ENCODE results near the gene CTCF.

The CTCF gene

GRCh38 chr16:67651039-67651438 lies 88.7 kb downstream of the CTCF start:
- FAIRE-seq (no peak), DNase-seq (ENCODE audit: low spot score) (no peak)

GRCh38 chr16:67651847-67652246 lies 89.5 kb downstream of the CTCF start:
- DNase-seq (ENCODE audit: low spot score) (no peak), FAIRE-seq (no peak)

- peak; percentile 94 for DNase-seq (ENCODE audit: low spot score)
- no peak for FAIRE-seq
Measured at GRCh38 chr16:67652578-67653127, 90.3 kb downstream of the CTCF start.

- DNase-seq (ENCODE audit: low spot score): peak; percentile 23
- peak; percentile 32 for FAIRE-seq
Measured at GRCh38 chr16:67653128-67653788, 90.9 kb downstream of the CTCF start.

DNA sequence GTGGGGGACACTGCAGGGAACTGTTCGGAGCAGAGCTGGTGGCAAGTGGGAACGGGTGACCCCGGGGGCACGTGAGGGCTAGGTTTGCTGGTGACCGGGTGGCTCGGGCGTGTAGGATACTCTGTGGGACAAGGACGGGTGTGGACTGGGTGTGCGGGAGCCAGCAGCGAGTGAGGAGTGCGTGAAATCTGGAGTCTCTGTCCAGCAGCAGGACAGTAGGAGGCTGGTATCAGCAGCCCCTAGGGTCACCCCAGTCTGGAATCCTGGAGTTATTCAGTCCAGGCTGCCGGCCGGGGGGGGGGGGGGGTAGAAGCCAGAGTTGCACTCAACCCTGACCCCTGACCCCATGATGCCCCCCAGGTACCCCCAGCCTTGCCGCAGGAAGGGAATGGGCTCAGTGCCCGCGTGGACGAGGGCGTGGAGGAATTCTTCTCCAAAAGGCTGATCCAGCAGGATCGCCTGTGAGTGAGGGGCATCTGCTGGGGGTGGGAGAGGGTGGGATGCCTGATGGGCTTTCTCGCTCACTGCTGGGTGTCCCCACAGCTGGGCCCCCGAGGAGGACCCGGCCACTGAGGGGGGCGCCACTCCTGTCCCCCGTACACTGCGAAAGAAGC lies 91.6 kb downstream of the CTCF start:
- FAIRE-seq (no peak), DNase-seq (ENCODE audit: low spot score) (peak; percentile 23)

DNA sequence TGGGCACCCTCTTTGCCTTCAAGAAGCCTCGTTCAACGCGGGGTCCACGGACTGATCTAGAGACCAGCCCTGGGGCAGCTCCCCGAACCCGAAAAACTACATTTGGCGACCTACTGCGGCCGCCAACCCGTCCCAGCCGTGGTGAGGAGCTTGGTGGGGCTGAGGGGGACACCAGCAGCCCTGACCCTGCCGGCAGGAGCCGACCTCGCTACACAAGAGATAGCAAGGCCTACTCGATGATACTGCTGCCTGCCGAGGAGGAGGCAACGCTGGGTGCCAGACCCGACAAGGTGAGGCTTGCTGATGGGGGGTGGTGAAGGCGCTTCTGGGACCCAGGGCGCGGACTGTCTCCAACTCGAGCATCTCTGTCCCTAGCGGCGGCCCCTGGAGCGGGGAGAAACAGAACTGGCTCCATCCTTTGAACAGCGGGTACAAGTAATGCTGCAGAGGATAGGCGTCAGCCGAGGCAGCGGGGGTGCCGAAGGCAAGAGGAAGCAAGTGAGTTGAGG lies 92.1 kb downstream of the CTCF start:
- DNase-seq (ENCODE audit: low spot score): no peak
- FAIRE-seq: no peak

DNA sequence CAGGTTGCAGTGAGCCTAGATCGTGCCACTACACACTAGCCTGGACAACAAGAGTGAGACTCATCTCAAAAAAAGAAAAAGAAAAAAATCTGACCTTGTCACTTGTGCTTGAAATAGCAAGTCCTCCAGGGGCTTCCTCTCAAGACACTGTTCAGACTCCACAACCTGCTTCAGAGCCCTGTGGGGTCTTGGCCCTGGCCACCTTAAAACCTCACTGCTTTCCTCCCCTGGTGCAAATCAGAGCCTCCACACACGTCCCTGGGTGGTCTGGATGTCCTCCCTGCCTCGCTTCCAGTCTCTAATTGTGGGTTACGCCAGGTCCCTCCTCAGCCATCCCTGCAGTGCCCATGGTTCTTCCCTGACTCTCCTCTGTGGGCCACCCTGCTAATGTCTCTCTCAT lies 93.0 kb downstream of the CTCF start:
- no peak for FAIRE-seq
- no peak for DNase-seq (ENCODE audit: low spot score)

DNA sequence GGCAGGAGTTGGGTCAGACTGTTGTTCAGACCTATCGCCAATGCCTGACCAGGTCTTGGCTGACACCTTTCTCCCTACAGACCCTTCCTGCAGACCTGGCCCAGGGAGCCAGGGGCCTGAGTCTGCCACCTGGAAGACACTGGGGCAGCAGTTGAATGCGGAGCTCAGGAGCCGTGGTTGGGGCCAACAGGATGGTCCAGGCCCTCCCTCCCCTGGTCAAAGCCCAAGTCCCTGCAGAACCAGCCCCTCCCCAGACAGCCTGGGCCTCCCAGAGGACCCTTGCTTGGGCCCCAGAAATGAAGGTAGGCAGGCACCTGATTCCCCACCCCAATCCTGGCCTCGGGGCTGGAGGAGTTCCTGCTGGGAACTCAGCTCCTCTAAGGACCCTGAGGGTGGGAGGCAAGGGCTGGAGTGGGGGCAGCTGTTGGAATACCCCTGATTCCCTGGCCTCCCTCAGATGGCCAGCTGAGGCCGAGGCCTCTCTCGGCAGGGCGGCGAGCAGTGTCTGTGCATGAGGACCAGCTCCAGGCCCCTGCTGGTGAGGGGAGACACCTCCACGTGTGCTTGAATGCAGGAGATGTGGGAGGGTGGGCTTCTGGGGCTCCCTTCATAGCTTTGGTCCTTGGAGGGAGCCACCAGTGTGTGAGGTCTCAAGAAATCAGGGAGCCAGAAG lies 94.2 kb downstream of the CTCF start:
- no peak for FAIRE-seq

DNA sequence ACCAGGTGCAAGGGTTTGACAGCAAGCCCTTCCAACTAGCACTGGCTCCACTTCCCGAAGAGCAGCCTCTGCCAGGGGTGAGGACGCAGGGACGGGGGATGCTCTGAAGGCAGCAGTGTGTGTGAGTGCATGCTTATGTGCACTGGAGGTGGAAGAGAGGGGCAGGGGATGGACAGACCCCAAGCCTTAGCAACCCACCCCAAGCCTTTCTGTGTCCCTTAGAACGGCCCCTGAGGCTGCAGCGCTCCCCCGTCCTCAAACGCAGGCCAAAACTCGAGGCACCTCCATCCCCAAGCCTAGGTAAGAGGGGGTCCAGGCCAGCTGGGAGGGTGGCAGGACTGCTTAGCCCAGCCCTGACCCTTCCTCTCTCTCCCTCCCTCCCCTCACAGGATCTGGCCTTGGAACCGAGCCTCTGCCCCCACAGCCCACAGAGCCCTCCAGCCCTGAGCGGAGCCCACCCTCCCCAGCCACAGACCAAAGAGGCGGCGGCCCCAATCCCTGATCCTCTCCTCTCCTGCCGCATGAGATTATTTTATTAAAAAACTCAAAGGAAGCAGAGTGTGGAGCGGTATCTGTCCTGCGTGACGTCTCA lies 94.8 kb downstream of the CTCF start:
- DNase-seq (ENCODE audit: low spot score) (no peak), FAIRE-seq (no peak)

More for the DNA sequence above, 94.2 kb downstream of the CTCF start:
- no peak for DNase-seq (ENCODE audit: low spot score)

DNA sequence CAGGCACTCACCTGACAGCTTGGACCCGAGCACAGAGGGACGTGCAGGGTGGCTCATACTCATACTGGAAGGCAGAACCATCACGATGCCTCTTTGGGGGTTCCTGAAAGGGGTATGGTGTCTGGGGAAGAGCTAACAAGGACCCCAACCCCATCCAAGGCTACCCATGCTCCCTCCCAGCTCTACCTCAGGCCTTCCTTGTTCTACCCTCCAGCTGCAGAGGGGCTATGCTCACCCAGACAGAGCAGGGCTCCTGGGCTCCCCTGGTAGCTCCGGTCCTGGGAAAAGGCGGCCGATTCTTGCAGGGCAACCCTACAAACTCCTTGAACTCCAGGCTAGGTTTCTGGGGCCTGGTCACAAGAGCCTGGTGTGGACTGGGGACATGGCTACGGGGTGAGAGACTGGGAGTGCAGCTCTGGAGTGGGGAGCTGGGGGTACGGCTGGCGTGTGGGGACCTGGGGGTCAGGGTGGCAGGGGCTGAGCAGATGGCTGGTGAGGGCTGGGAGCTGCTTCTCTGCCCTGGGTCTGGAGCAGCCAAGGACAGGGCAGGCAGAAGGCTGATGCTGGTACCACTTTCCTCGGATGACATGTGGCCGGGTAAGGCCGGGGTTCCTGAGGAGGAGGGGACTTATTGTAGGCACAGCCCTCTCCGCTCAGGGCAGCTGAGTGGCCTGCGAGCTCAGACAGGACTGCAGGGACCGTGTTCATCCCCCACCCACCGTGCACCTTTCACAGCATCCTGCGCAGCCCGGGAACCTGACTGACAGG lies 95.6 kb downstream of the CTCF start:
- FAIRE-seq (no peak), DNase-seq (ENCODE audit: low spot score) (no peak)

- FAIRE-seq (no peak), DNase-seq (ENCODE audit: low spot score) (no peak)
Measured at GRCh38 chr16:67658849-67659674, 96.7 kb downstream of the CTCF start.

GRCh38 chr16:67659675-67660563 lies 97.6 kb downstream of the CTCF start, which contains the start of gene ACD:
ACD (minus strand) TSS chr16:67660260; CDS start chr16:67660220, 40 bp downstream.
- FAIRE-seq: peak; percentile 77

GRCh38 chr16:67660564-67661028 lies 98.3 kb downstream of the CTCF start, which contains the start of gene PARD6A:
PARD6A (plus strand) TSS chr16:67660960; CDS start chr16:67661039, 79 bp downstream.
- peak; percentile 95 for FAIRE-seq
- peak; percentile 99 for DNase-seq (ENCODE audit: low spot score)

More at GRCh38 chr16:67659675-67660563, 97.6 kb downstream of the CTCF start, which contains the start of gene ACD:
- DNase-seq (ENCODE audit: low spot score): peak; percentile 98

DNA sequence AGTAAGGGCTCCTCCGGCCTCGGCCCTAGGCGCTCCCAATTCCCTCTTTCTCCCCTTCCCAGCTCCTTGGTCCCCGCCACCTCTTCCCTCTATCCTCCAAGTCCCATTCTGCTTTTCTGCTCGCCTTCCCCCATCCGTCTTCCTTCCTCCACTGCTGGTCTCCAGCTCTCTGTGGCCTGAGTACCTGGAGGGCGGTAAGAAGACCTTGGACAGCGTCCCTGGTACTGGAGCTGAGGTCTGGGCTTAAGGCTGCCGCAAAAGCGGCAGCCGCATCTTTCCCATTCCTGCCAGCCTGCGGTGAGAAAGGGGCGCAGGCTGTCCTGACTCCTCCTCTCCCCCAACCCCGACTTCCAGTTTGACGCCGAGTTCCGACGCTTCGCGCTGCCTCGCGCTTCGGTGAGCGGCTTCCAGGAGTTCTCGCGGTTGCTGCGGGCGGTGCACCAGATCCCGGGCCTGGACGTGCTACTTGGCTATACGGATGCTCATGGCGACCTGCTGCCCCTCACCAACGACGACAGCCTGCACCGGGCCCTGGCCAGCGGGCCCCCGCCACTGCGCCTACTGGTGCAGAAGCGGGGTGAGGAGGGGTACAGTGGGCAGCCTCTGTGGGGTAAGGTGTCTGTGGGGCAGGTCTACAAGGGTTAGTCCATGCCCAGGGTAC lies 98.9 kb downstream of the CTCF start:
- peak; percentile 30 for DNase-seq (ENCODE audit: low spot score)
- no peak for FAIRE-seq

DNA sequence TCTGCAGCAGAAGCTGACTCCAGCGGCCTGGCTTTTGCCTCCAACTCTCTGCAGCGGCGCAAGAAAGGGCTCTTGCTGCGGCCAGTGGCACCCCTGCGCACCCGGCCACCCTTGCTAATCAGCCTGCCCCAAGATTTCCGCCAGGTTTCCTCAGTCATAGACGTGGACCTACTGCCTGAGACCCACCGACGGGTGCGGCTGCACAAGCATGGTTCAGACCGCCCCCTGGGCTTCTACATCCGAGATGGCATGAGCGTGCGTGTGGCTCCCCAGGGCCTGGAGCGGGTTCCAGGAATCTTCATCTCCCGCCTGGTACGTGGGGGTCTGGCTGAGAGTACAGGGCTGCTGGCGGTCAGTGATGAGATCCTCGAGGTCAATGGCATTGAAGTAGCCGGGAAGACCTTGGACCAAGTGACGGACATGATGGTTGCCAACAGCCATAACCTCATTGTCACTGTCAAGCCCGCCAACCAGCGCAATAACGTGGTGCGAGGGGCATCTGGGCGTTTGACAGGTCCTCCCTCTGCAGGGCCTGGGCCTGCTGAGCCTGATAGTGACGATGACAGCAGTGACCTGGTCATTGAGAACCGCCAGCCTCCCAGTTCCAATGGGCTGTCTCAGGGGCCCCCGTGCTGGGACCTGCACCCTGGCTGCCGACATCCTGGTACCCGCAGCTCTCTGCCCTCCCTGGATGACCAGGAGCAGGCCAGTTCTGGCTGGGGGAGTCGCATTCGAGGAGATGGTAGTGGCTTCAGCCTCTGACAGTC lies 99.7 kb downstream of the CTCF start:
- FAIRE-seq: no peak

GRCh38 chr16:67662653-67663010 lies 100.3 kb downstream of the CTCF start:
- no peak for FAIRE-seq
- DNase-seq (ENCODE audit: low spot score): no peak

More for the DNA sequence above, 99.7 kb downstream of the CTCF start:
- DNase-seq (ENCODE audit: low spot score): no peak

DNA sequence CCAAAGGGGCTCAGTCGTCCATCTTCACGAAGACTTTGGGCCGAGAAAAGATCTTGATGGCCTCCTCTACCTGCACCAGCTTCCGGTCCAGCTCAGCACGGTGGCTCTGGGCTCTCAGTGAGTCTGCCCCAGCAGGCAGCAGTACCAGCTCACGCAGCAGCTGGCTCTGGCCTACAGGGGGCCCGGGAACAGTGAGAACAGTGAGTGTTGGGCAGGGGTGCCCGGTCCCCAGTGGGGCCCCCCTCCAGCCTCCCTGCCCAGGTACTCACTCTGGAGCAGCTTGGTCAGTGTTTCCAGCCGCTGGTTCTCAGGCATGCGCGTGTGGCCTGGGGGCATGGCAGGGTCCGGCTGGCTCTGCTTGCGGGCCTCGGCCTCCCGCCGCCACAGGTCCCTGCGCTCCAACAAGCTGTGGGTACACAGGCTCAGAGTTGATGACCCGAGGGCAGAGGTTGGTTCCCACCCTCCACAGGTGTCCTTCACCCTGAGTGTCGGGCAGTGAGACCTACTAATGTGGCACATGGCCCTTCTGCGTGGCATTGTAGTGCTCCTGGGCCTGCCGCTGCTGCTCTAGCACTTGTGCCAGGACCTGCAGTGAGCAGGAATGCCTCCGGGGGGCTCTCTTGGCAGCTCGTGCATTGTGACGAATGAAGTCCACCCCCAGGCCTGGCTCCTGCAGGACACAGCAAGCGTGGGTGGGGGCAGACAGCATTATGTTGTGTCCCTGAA lies 101.0 kb downstream of the CTCF start:
- DNase-seq (ENCODE audit: low spot score) (no peak), FAIRE-seq (no peak)
